GM18499 (cell line): ENCODE measurements around the gene CDH23.

Experiments
- ATAC-seq: cut with Tn5 transposase; IDR thresholded peaks from one replicate; pipeline ENCODE4 v1.9.1; 2021; ENCODE audit warnings: moderate number of reproducible peaks; ENCODE audit not compliant: insufficient read depth, unreplicated experiment

The CDH23 gene

GRCh38 chr10:71810048-71810750, 413.5 kb downstream of the CDH23 start:
- ATAC-seq = no peak

GRCh38 chr10:71811351-71811750, 414.6 kb downstream of the CDH23 start:
- no peak for ATAC-seq

- ATAC-seq = no peak
These were observed 415.5 kb downstream of the CDH23 start for GRCh38 chr10:71812016-71812912.

- no peak for ATAC-seq
These were observed 416.3 kb downstream of the CDH23 start for GRCh38 chr10:71812913-71813590.

- no peak for ATAC-seq
These were observed 418.2 kb downstream of the CDH23 start for GRCh38 chr10:71814922-71815411.

GRCh38 chr10:71815515-71816130, 418.9 kb downstream of the CDH23 start:
- ATAC-seq = no peak

- ATAC-seq = no peak
These were observed 419.7 kb downstream of the CDH23 start for GRCh38 chr10:71816421-71816851.

- no peak for ATAC-seq
These were observed 420.4 kb downstream of the CDH23 start for GRCh38 chr10:71816936-71817618.

GRCh38 chr10:71817831-71818655, 421.3 kb downstream of the CDH23 start:
- no peak for ATAC-seq

GRCh38 chr10:71818674-71819260, 422.0 kb downstream of the CDH23 start:
- ATAC-seq = no peak

GRCh38 chr10:71819441-71819861, 422.7 kb downstream of the CDH23 start:
- ATAC-seq = no peak

GRCh38 chr10:71819985-71820384, 423.3 kb downstream of the CDH23 start:
- ATAC-seq = no peak

- no peak for ATAC-seq
These were observed 424.2 kb downstream of the CDH23 start for GRCh38 chr10:71820966-71821365.

GRCh38 chr10:71821909-71822763, 425.4 kb downstream of the CDH23 start:
- no peak for ATAC-seq

- ATAC-seq = no peak
These were observed 426.6 kb downstream of the CDH23 start for GRCh38 chr10:71823356-71823755.

GRCh38 chr10:71824333-71824732, 427.6 kb downstream of the CDH23 start:
- no peak for ATAC-seq

- no peak for ATAC-seq
These were observed 428.5 kb downstream of the CDH23 start for GRCh38 chr10:71825217-71825616.

GRCh38 chr10:71827852-71828251, 431.1 kb downstream of the CDH23 start:
- no peak for ATAC-seq
